GM20000 (cell line): ENCODE measurements around the gene SIGLEC6.

Source experiments
- DNase-seq: peaks from one replicate; pipeline ENCODE4 v3.0.0; 2012; ENCODE audit warnings: low spot score
- CTCF ChIP-seq: IDR thresholded peaks from 2 replicates; pipeline ENCODE4 v1.5.1; 2012; ENCODE audit warnings: mild to moderate bottlenecking, control low read depth; ENCODE audit errors: extremely low read depth, missing control alignments

SIGLEC6 gene

GRCh38 chr19:51509823-51510660 lies 21.4 kb downstream of the SIGLEC6 start:
- no peak for TF ChIP-seq CTCF
- no peak for DNase-seq

GRCh38 chr19:51508059-51508733 lies 23.3 kb downstream of the SIGLEC6 start:
- DNase-seq, result no peak
- no peak for TF ChIP-seq CTCF

- TF ChIP-seq CTCF, result no peak
- no peak for DNase-seq
These were observed 23.8 kb downstream of the SIGLEC6 start for GRCh38 chr19:51507640-51508058.

- no peak for TF ChIP-seq CTCF
- DNase-seq, result no peak
These were observed 24.3 kb downstream of the SIGLEC6 start for GRCh38 chr19:51507192-51507591.

GRCh38 chr19:51505904-51506303 lies 25.6 kb downstream of the SIGLEC6 start:
- TF ChIP-seq CTCF, result no peak

GRCh38 chr19:51503896-51504295 lies 27.6 kb downstream of the SIGLEC6 start:
- no peak for TF ChIP-seq CTCF

More at GRCh38 chr19:51505904-51506303, 25.6 kb downstream of the SIGLEC6 start:
- DNase-seq, result no peak

GRCh38 chr19:51503286-51503817 lies 28.1 kb downstream of the SIGLEC6 start:
- no peak for TF ChIP-seq CTCF
- DNase-seq, result no peak

More at GRCh38 chr19:51503896-51504295, 27.6 kb downstream of the SIGLEC6 start:
- no peak for DNase-seq
